HCT116 (cell line): ENCODE data around the gene GCK. TPM values are rescaled to one million over a fixed set of nuclear protein-coding genes. Genes with fewer than 3 reads are reported as not detected.

Source experiments
- ATAC-seq: fragments of 200-7000 bp; cut with Tn5 transposase; 2 replicates; pipeline ENCODE4 v1.9.1; 2020; ENCODE audit warnings: mild to moderate bottlenecking, moderate library complexity
- BruUV-seq: library from RNA; stranded (reverse); fragments of 400-500 nt; replicated peaks from 2 replicates; lab custom pipeline; 2021; lab: Mats Ljungman, UMichigan
- CTCF ChIA-PET: fragments of 300-600 bp; sonication (Branson Sonifier 250); formaldehyde crosslinking; loops from one replicate; lab custom pipeline; 2021; ENCODE audit warnings: antibody characterized with exemption; lab: Charles Lee
- POLR2A ChIA-PET: fragments of 300-600, 350-600 bp; sonication (Branson Sonifier 250); formaldehyde crosslinking; loops from one replicate; lab custom pipeline; 2021; ENCODE audit warnings: antibody characterized with exemption; lab: Charles Lee
- RAD21 ChIA-PET, 2 experiments: fragments of 300-600 bp; sonication (Branson Sonifier 250); formaldehyde crosslinking; loops; one replicate each; lab custom pipeline; 2023; ENCODE audit warnings: low total read pairs in 2 of 2; ENCODE audit not compliant: uncharacterized antibody in 2 of 2, unreplicated experiment in 2 of 2, low non-redundant PET in 1 of 2; lab: Charles Lee
- DNase-seq: peaks from one replicate; pipeline ENCODE4 v3.0.0-alpha.2; 2010; ENCODE audit warnings: low read depth, low spot score
- H2AFZ ChIP-seq: fragments of 200-600 bp; shearing (Covaris generic), sonication (generic); 2 replicates; pipeline ENCODE4 v1.6.1; 2017; ENCODE audit warnings: low read depth, mixed run types, mixed read lengths, antibody characterized with exemption, low read length; ENCODE audit not compliant: poor library complexity, severe bottlenecking
- H3K27ac ChIP-seq: 2 replicates; pipeline ENCODE4 v1.5.1; 2012; ENCODE audit warnings: low read depth, low read length
- H3K27me3 ChIP-seq: fragments of 200-600 bp; sonication (generic); 2 replicates; pipeline ENCODE4 v1.6.1; 2016; ENCODE audit warnings: mixed run types, low read length, mixed read lengths; ENCODE audit not compliant: insufficient read depth
- H3K36me3 ChIP-seq, 2 experiments: fragments of 200-500 bp in 1 of 2; fragments of 200-600 bp in 1 of 2; sonication (Bioruptor generic) in 1 of 2; sonication (generic) in 1 of 2; 2 replicates each; pipeline versions ENCODE4 v1.5.1 to v1.6.1; 2014 to 2016; ENCODE audit warnings: low read length in 2 of 2, inconsistent platforms in 1 of 2, mixed read lengths in 1 of 2, mixed run types in 1 of 2; ENCODE audit not compliant: insufficient read depth in 2 of 2, control insufficient read depth in 1 of 2
- H3K4me1 ChIP-seq, 2 experiments: fragments of 200-600 bp in 1 of 2; sonication (generic) in 1 of 2; 2 replicates each; pipeline versions ENCODE4 v1.5.1 to v1.6.1; 2012 to 2017; ENCODE audit warnings: low read length in 2 of 2, inconsistent platforms in 1 of 2, mild to moderate bottlenecking in 1 of 2, mixed read lengths in 1 of 2, mixed run types in 1 of 2, moderate library complexity in 1 of 2; ENCODE audit not compliant: insufficient read depth in 2 of 2, control insufficient read depth in 1 of 2
- H3K4me2 ChIP-seq: fragments of 200-600 bp; sonication (generic); 2 replicates; pipeline ENCODE4 v1.6.1; 2017; ENCODE audit warnings: mixed run types, low read length, mixed read lengths
- H3K4me3 ChIP-seq, 2 experiments: fragments of 200-600 bp in 1 of 2; sonication (generic) in 1 of 2; replicated peaks in 1 of 2; 2 replicates each; pipeline ENCODE4 v1.5.1; 2011 to 2016; ENCODE audit warnings: low read length in 2 of 2, control low read depth in 1 of 2, low read depth in 1 of 2, mild to moderate bottlenecking in 1 of 2, mixed read lengths in 1 of 2, mixed run types in 1 of 2
- H3K79me2 ChIP-seq: fragments of 200-600 bp; sonication (generic); 2 replicates; pipeline ENCODE4 v1.6.1; 2017; ENCODE audit warnings: mild to moderate bottlenecking, mixed run types, low read length, moderate library complexity, mixed read lengths; ENCODE audit not compliant: insufficient read depth
- H3K9ac ChIP-seq: fragments of 200-600 bp; sonication (generic); 2 replicates; pipeline ENCODE4 v1.6.1; 2016; ENCODE audit warnings: low read length, mixed read lengths
- H3K9me2 ChIP-seq: fragments of 200-600 bp; sonication (generic), shearing (Covaris generic); 2 replicates; pipeline ENCODE4 v1.6.1; 2017; ENCODE audit warnings: mixed run types, mild to moderate bottlenecking, moderate library complexity; ENCODE audit not compliant: insufficient read depth
- H3K9me3 ChIP-seq, 2 experiments: fragments of 200-500 bp in 1 of 2; fragments of 200-600 bp in 1 of 2; sonication (Bioruptor generic) in 1 of 2; sonication (generic) in 1 of 2; 2 replicates each; pipeline ENCODE4 v1.6.1; 2014 to 2017; ENCODE audit warnings: low read length in 2 of 2, mixed read lengths in 2 of 2, inconsistent platforms in 1 of 2, low read depth in 1 of 2, mild to moderate bottlenecking in 1 of 2, mixed run types in 1 of 2, moderate library complexity in 1 of 2; ENCODE audit not compliant: control insufficient read depth in 1 of 2, insufficient read depth in 1 of 2
- H4K20me1 ChIP-seq: fragments of 200-600 bp; sonication (generic), shearing (Covaris generic); 2 replicates; pipeline ENCODE4 v1.6.1; 2017; ENCODE audit warnings: mixed run types, mild to moderate bottlenecking, moderate library complexity; ENCODE audit not compliant: insufficient read depth
- CBX3 ChIP-seq: IDR thresholded peaks from 2 replicates; pipeline ENCODE4 v1.6.1; 2012; ENCODE audit warnings: low read depth
- CEBPB ChIP-seq: IDR thresholded peaks from 2 replicates; pipeline ENCODE4 v1.6.1; 2012; ENCODE audit warnings: low read depth
- EGR1 ChIP-seq: IDR thresholded peaks from 2 replicates; pipeline ENCODE4 v1.6.1; 2012; ENCODE audit warnings: low read depth
- EZH2 ChIP-seq: fragments of 200-600 bp; sonication (generic); IDR thresholded peaks from 2 replicates; pipeline ENCODE4 v1.6.1; 2017; ENCODE audit warnings: antibody characterized with exemption, mixed run types
- EZH2phosphoT487 ChIP-seq: fragments of 200-600 bp; IDR thresholded peaks from 2 replicates; pipeline ENCODE4 v1.6.1; 2018; ENCODE audit warnings: antibody characterized with exemption, borderline replicate concordance
- FOSL1 ChIP-seq: IDR thresholded peaks from 2 replicates; pipeline ENCODE4 v1.6.1; 2012; ENCODE audit warnings: low read depth
- JUND ChIP-seq: IDR thresholded peaks from 2 replicates; pipeline ENCODE4 v1.6.1; 2012
- POLR2AphosphoS5 ChIP-seq: IDR thresholded peaks from 2 replicates; pipeline ENCODE4 v1.6.1; 2011; ENCODE audit warnings: mild to moderate bottlenecking, low read depth, low read length, moderate library complexity
- SIN3A ChIP-seq: IDR thresholded peaks from 2 replicates; pipeline ENCODE4 v1.6.1; 2012; ENCODE audit warnings: low read depth
- TCF7L2 ChIP-seq: IDR thresholded peaks from 2 replicates; pipeline ENCODE4 v1.7.0; 2011; ENCODE audit warnings: borderline replicate concordance, inconsistent platforms; ENCODE audit not compliant: insufficient read depth, insufficient read length; ENCODE audit errors: extremely low read depth
- ZFX ChIP-seq: fragments of 450-650 bp; IDR thresholded peaks from 2 replicates; pipeline ENCODE4 v1.6.1; 2017
- ZNF274 ChIP-seq: fragments of 200-500 bp; sonication (Bioruptor generic); IDR thresholded peaks from 2 replicates; pipeline ENCODE4 v1.6.1; 2014; ENCODE audit warnings: mild to moderate bottlenecking, low read depth, low read length, inconsistent platforms
- intact Hi-C: fragments of 100-400 bp; cut with micrococcal nuclease; formaldehyde crosslinking; loops from 2 replicates; pipeline ENCODE4 v1.10.0; 2022
- total RNA-seq: library from RNA; stranded (reverse); gene quantifications from one replicate; pipeline ENCODE4 v1.2.1, GENCODE V29; 2021; ENCODE audit not compliant: unreplicated experiment
- TF ChIP-seq, protein P1 (sequence below), 3 experiments: fragments of 200-600 bp in 1 of 3; sonication (generic) in 1 of 3; IDR thresholded peaks in 2 of 3; conservative IDR thresholded peaks in 1 of 3; 2 replicates each; pipeline ENCODE4 v1.5.1; 2012 to 2017; ENCODE audit warnings: low read depth in 2 of 3, low read length in 2 of 3, antibody characterized with exemption in 1 of 3, borderline replicate concordance in 1 of 3, control low read depth in 1 of 3, mild to moderate bottlenecking in 1 of 3, mixed read lengths in 1 of 3, mixed run types in 1 of 3, moderate library complexity in 1 of 3; ENCODE audit not compliant: insufficient read depth in 1 of 3
- TF ChIP-seq, protein P2 (sequence below): IDR thresholded peaks from 2 replicates; pipeline ENCODE4 v1.6.1; 2012; ENCODE audit warnings: low read depth
- TF ChIP-seq, protein P3 (sequence below): IDR thresholded peaks from 2 replicates; pipeline ENCODE4 v1.6.1; 2011; ENCODE audit warnings: mild to moderate bottlenecking, low read length, moderate library complexity; ENCODE audit not compliant: insufficient replicate concordance; ENCODE audit errors: extremely low read depth

GCK gene
- total RNA-seq, 1 experiment from 2014 or later: 0.34 TPM

DNA sequence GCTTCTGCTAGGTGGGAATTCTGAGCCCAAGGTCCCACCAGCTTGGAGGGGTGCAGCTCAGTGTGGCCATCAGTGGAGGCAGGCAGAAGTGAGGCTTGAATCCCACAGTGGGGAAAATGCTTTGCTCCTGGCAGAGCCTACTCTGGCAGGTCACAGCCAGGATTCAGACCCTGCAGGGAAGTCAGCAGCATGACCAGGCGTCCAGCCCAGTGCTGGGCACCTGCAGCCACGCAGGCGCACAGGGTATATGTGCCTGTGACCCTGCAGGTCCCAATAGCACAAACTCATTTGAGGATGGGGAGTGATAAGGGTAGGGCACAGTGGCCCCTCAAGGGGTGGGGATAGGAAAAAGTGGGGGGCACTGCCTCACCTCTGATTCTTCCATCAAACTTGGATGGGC lies 93.5 kb downstream of the GCK start (continued):
- no peak for TF ChIP-seq POLR2AphosphoS5

DNA sequence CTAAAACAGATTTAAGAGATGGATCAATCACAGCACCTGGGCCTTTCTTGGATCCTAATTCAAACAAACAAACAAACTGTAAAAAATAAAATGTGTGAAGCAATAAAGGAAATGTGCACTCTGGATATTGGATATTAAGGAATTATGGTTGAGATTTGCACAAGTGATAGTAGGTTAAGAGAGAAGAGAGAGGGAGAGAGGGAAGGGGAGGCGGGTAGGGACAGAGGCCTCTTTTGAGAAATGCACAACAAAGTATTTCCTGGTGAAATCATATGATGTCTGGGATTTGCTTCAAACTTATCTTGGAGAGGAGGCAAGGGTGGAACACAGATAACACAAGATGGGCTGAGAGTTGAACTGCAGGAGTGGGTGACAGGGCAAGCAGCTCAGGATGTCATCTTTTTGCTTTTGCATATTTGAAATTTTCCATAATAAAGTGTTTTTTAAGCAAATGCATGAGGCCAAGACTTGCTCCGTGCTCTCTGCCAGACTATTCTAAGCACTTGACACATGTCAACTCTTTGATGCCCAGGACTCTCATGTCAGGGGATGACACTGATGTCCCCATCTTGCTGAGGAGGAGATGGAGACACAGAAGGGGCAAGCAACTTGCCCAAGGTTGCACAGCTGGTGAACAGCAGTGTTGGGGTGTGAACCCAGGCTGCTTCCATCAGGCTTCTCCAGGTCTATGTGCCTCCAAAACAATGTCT lies 94.2 kb downstream of the GCK start:
- TF ChIP-seq, protein P1, sequence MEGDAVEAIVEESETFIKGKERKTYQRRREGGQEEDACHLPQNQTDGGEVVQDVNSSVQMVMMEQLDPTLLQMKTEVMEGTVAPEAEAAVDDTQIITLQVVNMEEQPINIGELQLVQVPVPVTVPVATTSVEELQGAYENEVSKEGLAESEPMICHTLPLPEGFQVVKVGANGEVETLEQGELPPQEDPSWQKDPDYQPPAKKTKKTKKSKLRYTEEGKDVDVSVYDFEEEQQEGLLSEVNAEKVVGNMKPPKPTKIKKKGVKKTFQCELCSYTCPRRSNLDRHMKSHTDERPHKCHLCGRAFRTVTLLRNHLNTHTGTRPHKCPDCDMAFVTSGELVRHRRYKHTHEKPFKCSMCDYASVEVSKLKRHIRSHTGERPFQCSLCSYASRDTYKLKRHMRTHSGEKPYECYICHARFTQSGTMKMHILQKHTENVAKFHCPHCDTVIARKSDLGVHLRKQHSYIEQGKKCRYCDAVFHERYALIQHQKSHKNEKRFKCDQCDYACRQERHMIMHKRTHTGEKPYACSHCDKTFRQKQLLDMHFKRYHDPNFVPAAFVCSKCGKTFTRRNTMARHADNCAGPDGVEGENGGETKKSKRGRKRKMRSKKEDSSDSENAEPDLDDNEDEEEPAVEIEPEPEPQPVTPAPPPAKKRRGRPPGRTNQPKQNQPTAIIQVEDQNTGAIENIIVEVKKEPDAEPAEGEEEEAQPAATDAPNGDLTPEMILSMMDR (IDR thresholded peaks at IDR 0.05 in 2 of 3, conservative IDR thresholded peaks at IDR 0.05 in 1 of 3; ENCODE audit: borderline replicate concordance in 1 of 3, insufficient read depth in 1 of 3, low read depth in 2 of 3, low read length in 2 of 3): no peak
- TF ChIP-seq EGR1: no peak
- no peak for TF ChIP-seq EZH2phosphoT487
- TF ChIP-seq, protein P2, sequence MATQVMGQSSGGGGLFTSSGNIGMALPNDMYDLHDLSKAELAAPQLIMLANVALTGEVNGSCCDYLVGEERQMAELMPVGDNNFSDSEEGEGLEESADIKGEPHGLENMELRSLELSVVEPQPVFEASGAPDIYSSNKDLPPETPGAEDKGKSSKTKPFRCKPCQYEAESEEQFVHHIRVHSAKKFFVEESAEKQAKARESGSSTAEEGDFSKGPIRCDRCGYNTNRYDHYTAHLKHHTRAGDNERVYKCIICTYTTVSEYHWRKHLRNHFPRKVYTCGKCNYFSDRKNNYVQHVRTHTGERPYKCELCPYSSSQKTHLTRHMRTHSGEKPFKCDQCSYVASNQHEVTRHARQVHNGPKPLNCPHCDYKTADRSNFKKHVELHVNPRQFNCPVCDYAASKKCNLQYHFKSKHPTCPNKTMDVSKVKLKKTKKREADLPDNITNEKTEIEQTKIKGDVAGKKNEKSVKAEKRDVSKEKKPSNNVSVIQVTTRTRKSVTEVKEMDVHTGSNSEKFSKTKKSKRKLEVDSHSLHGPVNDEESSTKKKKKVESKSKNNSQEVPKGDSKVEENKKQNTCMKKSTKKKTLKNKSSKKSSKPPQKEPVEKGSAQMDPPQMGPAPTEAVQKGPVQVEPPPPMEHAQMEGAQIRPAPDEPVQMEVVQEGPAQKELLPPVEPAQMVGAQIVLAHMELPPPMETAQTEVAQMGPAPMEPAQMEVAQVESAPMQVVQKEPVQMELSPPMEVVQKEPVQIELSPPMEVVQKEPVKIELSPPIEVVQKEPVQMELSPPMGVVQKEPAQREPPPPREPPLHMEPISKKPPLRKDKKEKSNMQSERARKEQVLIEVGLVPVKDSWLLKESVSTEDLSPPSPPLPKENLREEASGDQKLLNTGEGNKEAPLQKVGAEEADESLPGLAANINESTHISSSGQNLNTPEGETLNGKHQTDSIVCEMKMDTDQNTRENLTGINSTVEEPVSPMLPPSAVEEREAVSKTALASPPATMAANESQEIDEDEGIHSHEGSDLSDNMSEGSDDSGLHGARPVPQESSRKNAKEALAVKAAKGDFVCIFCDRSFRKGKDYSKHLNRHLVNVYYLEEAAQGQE: no peak
- TF ChIP-seq JUND: no peak
- no peak for TF ChIP-seq ZFX
- TF ChIP-seq POLR2AphosphoS5: no peak
- no peak for TF ChIP-seq TCF7L2
- TF ChIP-seq ZNF274: no peak
- TF ChIP-seq, protein P3, sequence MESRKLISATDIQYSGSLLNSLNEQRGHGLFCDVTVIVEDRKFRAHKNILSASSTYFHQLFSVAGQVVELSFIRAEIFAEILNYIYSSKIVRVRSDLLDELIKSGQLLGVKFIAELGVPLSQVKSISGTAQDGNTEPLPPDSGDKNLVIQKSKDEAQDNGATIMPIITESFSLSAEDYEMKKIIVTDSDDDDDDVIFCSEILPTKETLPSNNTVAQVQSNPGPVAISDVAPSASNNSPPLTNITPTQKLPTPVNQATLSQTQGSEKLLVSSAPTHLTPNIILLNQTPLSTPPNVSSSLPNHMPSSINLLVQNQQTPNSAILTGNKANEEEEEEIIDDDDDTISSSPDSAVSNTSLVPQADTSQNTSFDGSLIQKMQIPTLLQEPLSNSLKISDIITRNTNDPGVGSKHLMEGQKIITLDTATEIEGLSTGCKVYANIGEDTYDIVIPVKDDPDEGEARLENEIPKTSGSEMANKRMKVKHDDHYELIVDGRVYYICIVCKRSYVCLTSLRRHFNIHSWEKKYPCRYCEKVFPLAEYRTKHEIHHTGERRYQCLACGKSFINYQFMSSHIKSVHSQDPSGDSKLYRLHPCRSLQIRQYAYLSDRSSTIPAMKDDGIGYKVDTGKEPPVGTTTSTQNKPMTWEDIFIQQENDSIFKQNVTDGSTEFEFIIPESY: no peak
- TF ChIP-seq SIN3A: no peak
- no peak for TF ChIP-seq CBX3
- no peak for TF ChIP-seq CEBPB
- no peak for TF ChIP-seq EZH2
- no peak for TF ChIP-seq FOSL1
- Histone ChIP-seq H3K79me2 (no peaks in the 10 kb centered on the region), H3K9ac (no peak overlapping the region), H3K27ac (no peak overlapping the region), H3K9me3 (no peaks in the 10 kb centered on the region), H4K20me1 (no peaks in the 10 kb centered on the region), H2AFZ (no peak overlapping the region), H3K27me3 (no peaks in the 10 kb centered on the region), H3K4me2 (no peak overlapping the region), H3K4me1 (no peaks in the 10 kb centered on the region), H3K4me3 (no peak overlapping the region), H3K36me3 (no peaks in the 10 kb centered on the region), H3K9me2 (no peaks in the 10 kb centered on the region)
- intact Hi-C loops: no loop called here
- no peak for DNase-seq
- ATAC-seq: no peak
- no TSS peak for BruUV-seq
- ChIA-PET RAD21 (no interaction called here), CTCF (no interaction called here), POLR2A (no interaction called here)
